Measurements from ENCODE around the gene FIBCD1.

FIBCD1 gene

GRCh38 chr9:130856474-130856873, 82.6 kb downstream of the FIBCD1 start:
- Histone ChIP-seq H3K27me3 (ENCODE audit: insufficient read depth, poor library complexity, severe bottlenecking) (no peaks in the 10 kb centered on the region), H3K4me3 (replicated peaks; ENCODE audit: insufficient read depth, low read length) (no peak overlapping the region), H3K27ac (replicated peaks) (no peak overlapping the region)
- TF ChIP-seq SPI1 (IDR thresholded peaks at IDR 0.05; ENCODE audit: borderline replicate concordance, low read depth) (no peak), GABPA (IDR thresholded peaks at IDR 0.05; ENCODE audit: low read depth) (no peak), REST (IDR thresholded peaks at IDR 0.05; ENCODE audit: insufficient replicate concordance, low read depth) (no peak), CTCF (IDR thresholded peaks at IDR 0.05; ENCODE audit: insufficient read depth, low read length) (no peak), POLR2AphosphoS5 (IDR thresholded peaks at IDR 0.05; ENCODE audit: low read depth) (no peak)
- no peak for DNase-seq (ENCODE audit: low read depth in 1 of 2, low spot score in 1 of 2)

GRCh38 chr9:130854835-130855234, 84.2 kb downstream of the FIBCD1 start:
- TF ChIP-seq SPI1 (IDR thresholded peaks at IDR 0.05; ENCODE audit: borderline replicate concordance, low read depth) (no peak), REST (IDR thresholded peaks at IDR 0.05; ENCODE audit: insufficient replicate concordance, low read depth) (no peak), POLR2AphosphoS5 (IDR thresholded peaks at IDR 0.05; ENCODE audit: low read depth) (no peak)
- no peak for DNase-seq (ENCODE audit: low read depth in 1 of 2, low spot score in 1 of 2)

GRCh38 chr9:130854092-130854491, 85.0 kb downstream of the FIBCD1 start:
- no peak overlapping the region for H3K4me3 ChIP-seq (replicated peaks; ENCODE audit: insufficient read depth, low read length)
- no peak for DNase-seq (ENCODE audit: low read depth in 1 of 2, low spot score in 1 of 2)
- H3K27me3 ChIP-seq (ENCODE audit: insufficient read depth, poor library complexity, severe bottlenecking) = no peaks in the 10 kb centered on the region
- H3K27ac ChIP-seq (replicated peaks) = no peak overlapping the region
- TF ChIP-seq CTCF (IDR thresholded peaks at IDR 0.05; ENCODE audit: insufficient read depth, low read length) (no peak), SPI1 (IDR thresholded peaks at IDR 0.05; ENCODE audit: borderline replicate concordance, low read depth) (no peak), POLR2AphosphoS5 (IDR thresholded peaks at IDR 0.05; ENCODE audit: low read depth) (no peak), REST (IDR thresholded peaks at IDR 0.05; ENCODE audit: insufficient replicate concordance, low read depth) (no peak), GABPA (IDR thresholded peaks at IDR 0.05; ENCODE audit: low read depth) (no peak)

More at GRCh38 chr9:130854835-130855234, 84.2 kb downstream of the FIBCD1 start:
- Histone ChIP-seq H3K4me3 (replicated peaks; ENCODE audit: insufficient read depth, low read length) (no peak overlapping the region), H3K27me3 (ENCODE audit: insufficient read depth, poor library complexity, severe bottlenecking) (no peaks in the 10 kb centered on the region), H3K27ac (replicated peaks) (no peak overlapping the region)
